Measurements from ENCODE around the gene PRSS22.

PRSS22 gene

GRCh38 chr16:2879854-2880508 lies 22.0 kb upstream of the PRSS22 start:
- no peak for DNase-seq

- DNase-seq = peak; percentile 70
Observed at GRCh38 chr16:2874912-2875362, 17.0 kb upstream of the PRSS22 start.

- DNase-seq = no peak
Observed at GRCh38 chr16:2874032-2874911, 16.3 kb upstream of the PRSS22 start.

- DNase-seq = no peak
Observed at GRCh38 chr16:2871926-2872325, 14.0 kb upstream of the PRSS22 start.

- peak; percentile 91 for DNase-seq
Observed at GRCh38 chr16:2867987-2868789, 10.2 kb upstream of the PRSS22 start.

- DNase-seq = no peak
Observed at GRCh38 chr16:2867661-2867986, 9.7 kb upstream of the PRSS22 start.

GRCh38 chr16:2866431-2866830 lies 8.5 kb upstream of the PRSS22 start:
- DNase-seq = no peak

GRCh38 chr16:2865651-2866050 lies 7.7 kb upstream of the PRSS22 start:
- DNase-seq = no peak

GRCh38 chr16:2860826-2861567 lies 3.0 kb upstream of the PRSS22 start:
- DNase-seq = no peak

GRCh38 chr16:2859686-2860265 lies 1.8 kb upstream of the PRSS22 start:
- no peak for DNase-seq

- peak; percentile 77 for DNase-seq
Observed at GRCh38 chr16:2858245-2859025, 465 bp upstream of the PRSS22 start.

- DNase-seq = no peak
Observed at GRCh38 chr16:2856686-2857450, 1.1 kb downstream of the PRSS22 start.

- peak; percentile 54 for DNase-seq
Observed at GRCh38 chr16:2856061-2856670, 1.8 kb downstream of the PRSS22 start.

GRCh38 chr16:2855536-2855935 lies 2.4 kb downstream of the PRSS22 start:
- no peak for DNase-seq

- no peak for DNase-seq
Observed at GRCh38 chr16:2854700-2855309, 3.2 kb downstream of the PRSS22 start.

GRCh38 chr16:2853531-2854073 lies 4.4 kb downstream of the PRSS22 start:
- DNase-seq = no peak

- DNase-seq = no peak
Observed at GRCh38 chr16:2852731-2853507, 5.1 kb downstream of the PRSS22 start.

- DNase-seq = no peak
Observed at GRCh38 chr16:2852003-2852730, 5.8 kb downstream of the PRSS22 start.

Measured in NCI-H146 (cell line).